ENCODE data around the gene TEC. TPM values are rescaled to one million over a fixed set of nuclear protein-coding genes. Genes with fewer than 3 reads are reported as not detected.
"Not testable (repeated sequence)": the region's sequence is repeated elsewhere in the genome, so short reads cannot be mapped to it uniquely, and the experiment has no call there.

TEC gene
- polyA plus RNA-seq, 4 donors: 3.4 to 4.1 (median 4.0) TPM

DNA sequence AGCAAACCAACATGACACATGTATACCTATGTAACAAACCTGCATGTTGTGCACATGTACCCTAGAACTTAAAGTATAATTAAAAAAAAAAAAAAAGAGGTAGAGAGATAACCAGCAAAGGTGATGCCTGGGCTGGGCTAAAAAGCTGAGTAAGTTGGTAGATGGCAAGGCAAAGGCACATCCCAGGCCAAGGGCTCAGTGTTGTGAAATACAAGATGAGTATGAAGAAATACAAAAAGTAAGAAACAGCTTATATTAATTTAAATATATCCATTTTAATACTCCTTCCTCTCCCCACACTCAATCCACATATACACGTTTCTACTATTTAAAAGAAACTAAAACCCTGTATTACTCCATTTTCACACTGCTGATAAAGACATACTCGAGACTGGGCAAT is 25.8 kb downstream of the TEC start:
- DNase-seq (ENCODE audit: low read depth in 4 of 4, low spot score in 3 of 4): no peak

DNA sequence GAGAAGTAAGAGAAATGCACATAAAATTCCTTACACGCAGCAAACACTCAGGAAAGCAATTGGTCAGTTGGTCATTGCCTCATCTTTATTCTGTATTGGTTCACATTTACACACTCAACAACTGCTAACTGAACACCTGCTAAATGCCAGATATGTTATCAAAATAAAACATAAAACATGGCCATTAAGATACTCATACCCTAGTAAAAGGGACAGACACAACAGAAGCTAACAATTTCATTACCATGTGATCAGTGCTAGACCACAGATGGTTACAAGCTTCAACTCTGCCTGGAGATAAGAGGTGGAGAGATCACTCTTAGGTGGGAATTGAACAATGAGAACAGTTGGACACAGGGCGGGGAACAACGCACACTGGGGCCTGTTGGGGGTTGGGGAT is 26.2 kb downstream of the TEC start:
- no peak for DNase-seq (ENCODE audit: low read depth in 4 of 4, low spot score in 3 of 4)

DNA sequence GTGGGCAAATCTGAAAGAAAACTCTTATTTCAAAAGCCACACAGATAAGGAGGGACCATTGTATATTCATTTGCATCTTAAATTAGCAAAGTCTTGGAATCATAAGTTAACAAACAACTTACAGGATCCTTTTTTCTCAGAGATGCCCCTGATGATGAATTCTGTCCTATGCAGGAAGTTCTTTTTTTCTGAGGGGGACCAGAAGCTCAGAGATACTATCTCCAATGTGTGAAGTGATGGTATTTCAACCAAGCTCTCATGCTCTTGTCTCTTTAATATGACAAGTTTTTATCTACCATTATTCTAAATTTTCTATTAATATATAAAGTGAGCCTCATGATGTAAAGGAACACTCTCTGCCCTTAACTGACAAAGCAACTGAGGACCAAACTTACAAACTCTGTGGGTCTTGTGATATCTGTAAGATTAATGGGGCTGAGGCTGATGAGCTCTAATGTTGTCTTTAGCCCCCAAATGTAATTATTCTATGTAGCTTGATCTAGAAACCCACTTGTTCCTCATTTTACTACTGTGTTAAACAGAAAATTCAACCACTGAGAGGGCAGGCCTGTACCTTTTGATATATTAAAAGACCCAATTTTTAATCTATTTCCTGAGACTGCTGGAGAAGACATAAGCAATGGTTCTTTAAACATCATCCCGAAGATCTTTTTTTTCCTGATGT is 27.0 kb downstream of the TEC start:
- no peak for DNase-seq (ENCODE audit: low read depth in 4 of 4, low spot score in 3 of 4)

GRCh38 chr4:48241731-48242130 is 27.9 kb downstream of the TEC start:
- no peak for DNase-seq (ENCODE audit: low read depth in 4 of 4, low spot score in 3 of 4)

DNA sequence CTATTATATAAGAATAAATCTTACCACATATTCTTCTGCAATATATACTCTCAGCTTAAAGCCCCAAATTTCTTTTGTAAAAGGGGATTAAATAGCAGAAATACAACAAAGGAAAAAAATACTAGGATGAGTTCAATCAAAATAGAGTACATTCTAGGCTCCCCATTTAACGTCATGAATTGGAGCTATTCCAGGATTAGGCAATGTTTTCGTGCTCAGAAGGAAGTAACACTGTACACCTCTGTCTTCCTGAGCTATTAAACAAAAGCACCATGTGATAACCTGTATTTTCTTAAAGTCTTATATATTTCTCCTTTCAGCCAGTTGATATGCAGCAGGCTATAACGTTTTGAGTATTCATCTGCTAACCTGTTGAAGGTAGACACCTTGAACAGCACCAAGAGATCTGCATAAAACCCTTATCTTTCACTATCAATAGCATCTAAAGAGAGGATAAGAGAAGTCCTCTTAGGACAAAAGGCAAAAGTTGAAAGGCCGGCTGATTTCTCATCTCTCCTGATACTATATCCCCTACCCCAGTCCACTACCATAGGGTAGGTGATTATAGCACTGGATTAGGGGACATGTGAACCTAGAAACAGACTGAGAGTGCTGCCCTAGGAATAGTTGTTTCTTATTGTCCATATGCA is 31.5 kb downstream of the TEC start:
- no peak for DNase-seq (ENCODE audit: low read depth in 4 of 4, low spot score in 3 of 4)

- DNase-seq (ENCODE audit: low read depth in 4 of 4, low spot score in 3 of 4): no peak
These were observed 34.6 kb downstream of the TEC start for GRCh38 chr4:48235050-48235449.

DNA sequence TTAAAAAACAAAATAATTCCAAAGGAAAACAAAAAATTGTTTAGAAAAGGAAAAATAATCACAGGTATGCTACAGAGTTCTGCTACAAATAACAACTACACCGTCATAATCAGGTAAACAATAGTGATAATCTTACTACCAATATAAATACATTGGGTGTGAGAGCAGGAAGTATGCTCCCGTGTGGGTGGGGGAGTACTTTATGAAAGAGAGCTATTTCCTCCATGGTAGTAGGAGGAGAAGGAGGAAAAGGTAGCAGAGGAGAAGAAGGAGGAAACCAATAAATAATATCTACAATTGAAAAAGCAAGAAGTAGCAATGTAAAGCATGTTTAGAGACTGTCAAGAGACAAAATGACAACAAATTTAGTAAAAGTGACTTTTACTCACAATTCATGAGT is 35.1 kb downstream of the TEC start:
- no peak for DNase-seq (ENCODE audit: low read depth in 4 of 4, low spot score in 3 of 4)

DNA sequence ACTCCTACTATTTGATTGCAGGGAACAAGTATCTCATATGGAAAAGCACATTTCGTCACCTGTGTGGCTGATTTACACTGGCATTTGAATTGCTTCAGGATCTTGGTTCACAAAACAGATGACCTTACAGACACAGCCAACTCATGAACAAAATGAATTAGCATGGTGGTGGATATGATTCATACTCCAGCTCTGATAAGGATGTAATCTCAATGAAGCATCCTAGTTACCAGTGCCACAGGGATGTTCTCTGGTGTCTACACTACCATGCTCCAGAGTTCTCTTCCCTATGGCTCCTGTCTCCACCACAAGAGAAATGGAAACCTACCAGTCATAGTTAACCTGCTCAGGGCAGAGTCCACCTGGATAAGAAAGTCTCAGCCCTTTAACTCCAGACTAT is 40.7 kb downstream of the TEC start:
- no peak for DNase-seq (ENCODE audit: low read depth in 4 of 4, low spot score in 3 of 4)

GRCh38 chr4:48227662-48228061 is 42.0 kb downstream of the TEC start:
- no peak for DNase-seq (ENCODE audit: low read depth in 4 of 4, low spot score in 3 of 4)

DNA sequence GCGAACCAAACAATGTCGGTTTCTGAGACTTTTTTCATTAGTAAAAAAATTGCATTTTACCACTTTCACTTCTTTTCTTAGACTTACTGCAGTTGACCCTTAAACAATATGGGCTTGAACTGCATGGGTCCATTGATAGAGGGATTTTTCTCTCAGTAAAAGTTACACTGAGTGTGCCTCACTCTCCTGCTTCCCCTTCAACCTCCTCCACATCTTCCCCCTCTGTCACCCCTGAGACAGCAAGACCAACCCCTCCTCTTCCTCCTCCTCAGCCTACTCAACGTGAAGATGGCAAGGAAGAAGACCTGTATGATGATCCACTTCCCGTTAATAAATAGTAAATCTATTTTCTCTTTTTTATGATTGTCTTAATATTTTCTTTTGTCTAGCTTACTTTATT is 43.4 kb downstream of the TEC start:
- DNase-seq (ENCODE audit: low read depth in 4 of 4, low spot score in 3 of 4): no peak

- no peak for DNase-seq (ENCODE audit: low read depth in 4 of 4, low spot score in 3 of 4)
These were observed 44.1 kb downstream of the TEC start for GRCh38 chr4:48225368-48226141.

DNA sequence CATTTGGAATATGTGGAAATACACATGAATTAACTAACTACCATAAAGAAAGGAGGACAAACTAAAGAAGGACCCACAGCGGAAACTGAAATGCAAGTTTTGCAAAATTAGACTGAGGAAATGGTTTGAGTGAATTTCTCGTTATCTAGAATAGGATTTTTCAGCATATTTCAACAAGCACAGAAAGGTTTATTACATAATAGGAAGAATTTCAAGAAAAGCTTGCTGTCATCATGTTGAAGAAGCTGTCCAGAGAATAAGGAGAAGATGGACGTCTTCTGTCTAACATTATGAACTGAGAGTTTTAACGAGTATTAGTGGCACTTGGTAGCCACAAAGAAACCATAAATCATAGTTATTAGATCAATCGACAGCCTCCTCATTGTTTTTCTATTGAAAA is 45.0 kb downstream of the TEC start:
- no peak for DNase-seq (ENCODE audit: low read depth in 4 of 4, low spot score in 3 of 4)

GRCh38 chr4:48223633-48224295 is 45.9 kb downstream of the TEC start:
- DNase-seq (ENCODE audit: low read depth in 4 of 4, low spot score in 3 of 4): no peak

DNA sequence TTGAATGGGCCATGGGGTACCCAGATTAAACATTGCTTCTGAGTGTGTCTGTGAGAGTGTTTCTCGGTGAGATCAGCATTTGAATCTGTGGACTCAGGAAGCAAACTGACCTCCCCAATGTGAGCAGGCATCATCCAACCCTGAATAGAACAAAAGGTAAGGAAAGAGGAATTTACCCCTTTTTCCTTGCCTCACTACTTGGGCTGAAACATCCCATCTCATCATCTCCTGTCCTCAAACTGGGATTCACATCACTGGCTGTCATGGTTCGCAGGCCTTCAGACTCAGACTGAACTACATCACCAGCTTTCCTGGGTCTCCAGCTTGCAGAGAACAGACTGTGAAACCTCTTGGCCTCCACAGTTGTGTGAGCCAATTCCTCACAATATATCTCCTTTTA is 47.1 kb downstream of the TEC start:
- DNase-seq (ENCODE audit: low read depth in 4 of 4, low spot score in 3 of 4): no peak

- DNase-seq (ENCODE audit: low read depth in 4 of 4, low spot score in 3 of 4): not testable (repeated sequence)
These were observed 50.2 kb downstream of the TEC start for GRCh38 chr4:48219430-48219829.

DNA sequence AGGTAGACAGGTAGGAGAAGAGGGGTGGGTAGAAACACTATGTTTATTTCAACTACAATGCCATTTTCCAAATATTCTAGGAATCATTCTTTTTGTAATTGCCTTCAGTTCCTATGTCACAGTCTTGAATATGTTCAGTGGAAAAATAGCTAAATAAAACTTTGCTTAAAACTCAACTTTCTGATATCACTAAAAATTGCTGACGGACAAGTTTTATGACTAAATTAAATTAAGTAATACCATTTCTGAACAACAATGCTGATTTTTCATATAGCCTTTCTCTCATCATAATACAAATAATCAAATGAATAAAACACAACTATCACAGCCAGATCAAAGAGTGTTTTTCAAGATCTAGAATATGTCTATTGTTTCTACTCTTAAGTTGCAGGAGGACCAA is 53.1 kb downstream of the TEC start:
- no peak for DNase-seq (ENCODE audit: low read depth in 4 of 4, low spot score in 3 of 4)

- no peak for DNase-seq (ENCODE audit: low read depth in 4 of 4, low spot score in 3 of 4)
These were observed 53.7 kb downstream of the TEC start for GRCh38 chr4:48215977-48216376.

DNA sequence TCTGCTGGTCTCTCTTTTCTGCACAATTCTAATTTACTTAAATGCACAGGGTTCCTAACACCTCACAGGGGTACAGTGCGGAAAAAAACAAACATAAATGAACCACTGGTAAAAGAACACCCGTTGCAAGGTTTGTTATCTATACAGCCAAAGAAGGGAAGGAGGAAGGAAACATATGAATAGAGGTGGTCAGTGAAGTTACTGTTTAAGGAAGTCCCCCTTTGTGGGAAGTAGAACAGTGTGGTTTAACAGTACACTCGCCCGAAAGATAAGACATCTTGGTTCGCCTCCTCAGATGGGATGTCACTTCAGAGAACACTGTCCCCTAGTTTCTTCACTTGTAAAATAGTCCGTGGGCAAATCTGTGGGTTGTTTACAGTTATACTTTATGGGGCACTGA is 57.5 kb downstream of the TEC start:
- DNase-seq (ENCODE audit: low read depth in 4 of 4, low spot score in 3 of 4): no peak

DNA sequence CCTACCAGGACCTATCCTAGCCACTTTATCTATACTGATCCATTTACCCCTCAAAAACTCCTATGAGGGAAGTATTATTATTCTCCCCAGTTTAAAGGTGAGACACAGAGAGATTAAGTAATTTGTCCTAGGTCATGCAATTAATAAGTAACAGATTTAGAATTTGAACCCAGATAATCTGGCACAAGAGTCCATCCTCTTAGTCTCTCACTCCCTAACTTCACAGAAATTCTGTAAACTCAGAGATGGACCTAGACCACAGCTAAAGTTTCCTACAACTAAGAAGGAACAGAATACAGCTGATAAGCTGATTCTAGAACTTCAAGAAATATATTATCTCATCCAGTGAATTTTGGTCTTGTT is 58.7 kb downstream of the TEC start:
- DNase-seq (ENCODE audit: low read depth in 4 of 4, low spot score in 3 of 4): no peak

GRCh38 chr4:48205626-48206025 is 64.0 kb downstream of the TEC start:
- no peak for DNase-seq (ENCODE audit: low read depth in 4 of 4, low spot score in 3 of 4)

- DNase-seq (ENCODE audit: low read depth in 4 of 4, low spot score in 3 of 4): no peak
These were observed 64.5 kb downstream of the TEC start for GRCh38 chr4:48205107-48205506.

Data from right renal pelvis (tissue), 4 donors.